Breast epithelium (tissue), 3 donors: ENCODE measurements around the gene RBM7.

Source experiments
- CTCF ChIP-seq, 3 donors: fragments of 450-650 bp; IDR thresholded peaks; one replicate each; pipeline ENCODE4 v1.5.1; 2016 to 2017; ENCODE audit warnings: antibody characterized with exemption in 3 of 3, mild to moderate bottlenecking in 3 of 3, moderate library complexity in 3 of 3
- POLR2A ChIP-seq: fragments of 450-650 bp; IDR thresholded peaks from one replicate; pipeline ENCODE4 v1.6.1; 2016; ENCODE audit warnings: antibody characterized with exemption, mild to moderate bottlenecking, moderate library complexity
- POLR2AphosphoS5 ChIP-seq, 3 donors: sonication (generic); formaldehyde crosslinking; IDR thresholded peaks; one replicate each; pipeline ENCODE4 v1.6.1; 2017; ENCODE audit warnings: antibody characterized with exemption in 3 of 3

DNA sequence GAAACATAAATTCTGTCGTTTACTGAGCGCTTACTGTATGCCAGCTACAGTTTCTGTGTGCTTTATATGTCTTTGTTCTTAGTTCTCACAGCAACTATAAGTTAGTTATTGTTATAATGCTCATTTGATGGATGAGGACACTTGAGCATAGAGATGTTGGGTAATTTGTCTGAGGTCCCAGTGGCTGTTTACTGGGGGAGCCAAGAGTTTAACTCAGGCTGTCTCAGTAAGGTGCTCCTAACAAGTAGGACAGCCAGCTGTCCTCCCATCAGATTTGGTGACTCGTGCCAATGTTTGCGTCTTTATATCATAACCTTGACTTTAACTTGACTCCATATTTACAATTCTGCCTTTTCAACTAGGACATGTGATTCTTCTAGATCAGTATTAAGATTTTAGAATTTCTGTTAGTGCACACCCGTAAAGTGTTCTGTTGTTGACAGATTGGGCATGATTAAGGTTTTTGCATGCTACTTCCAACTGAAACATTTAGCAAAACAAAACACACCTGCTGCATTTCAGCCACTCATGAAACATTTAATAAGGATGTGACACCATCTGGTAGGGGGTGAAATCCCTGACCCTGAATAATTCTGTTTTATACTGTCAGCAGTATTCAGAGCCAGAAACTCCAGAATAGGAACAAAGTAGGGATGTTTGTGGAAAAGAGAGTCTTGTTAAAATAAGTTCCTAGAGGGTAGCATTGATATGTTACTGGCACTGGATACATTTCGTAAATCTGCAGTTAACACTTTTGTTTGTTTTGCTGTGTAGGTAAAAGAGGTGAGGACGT is 40.7 kb downstream of the RBM7 start:
- TF ChIP-seq POLR2A (no peak), CTCF (IDR thresholded peaks at IDR 0.05) (no peak), POLR2AphosphoS5 (IDR thresholded peaks at IDR 0.05) (no peak)
